ENCODE results near the gene MFGE8. TPM values are rescaled to one million over a fixed set of nuclear protein-coding genes. Genes with fewer than 3 reads are reported as not detected.

Gene MFGE8
- 484 and 626 TPM in 2 replicates for total RNA-seq

DNA sequence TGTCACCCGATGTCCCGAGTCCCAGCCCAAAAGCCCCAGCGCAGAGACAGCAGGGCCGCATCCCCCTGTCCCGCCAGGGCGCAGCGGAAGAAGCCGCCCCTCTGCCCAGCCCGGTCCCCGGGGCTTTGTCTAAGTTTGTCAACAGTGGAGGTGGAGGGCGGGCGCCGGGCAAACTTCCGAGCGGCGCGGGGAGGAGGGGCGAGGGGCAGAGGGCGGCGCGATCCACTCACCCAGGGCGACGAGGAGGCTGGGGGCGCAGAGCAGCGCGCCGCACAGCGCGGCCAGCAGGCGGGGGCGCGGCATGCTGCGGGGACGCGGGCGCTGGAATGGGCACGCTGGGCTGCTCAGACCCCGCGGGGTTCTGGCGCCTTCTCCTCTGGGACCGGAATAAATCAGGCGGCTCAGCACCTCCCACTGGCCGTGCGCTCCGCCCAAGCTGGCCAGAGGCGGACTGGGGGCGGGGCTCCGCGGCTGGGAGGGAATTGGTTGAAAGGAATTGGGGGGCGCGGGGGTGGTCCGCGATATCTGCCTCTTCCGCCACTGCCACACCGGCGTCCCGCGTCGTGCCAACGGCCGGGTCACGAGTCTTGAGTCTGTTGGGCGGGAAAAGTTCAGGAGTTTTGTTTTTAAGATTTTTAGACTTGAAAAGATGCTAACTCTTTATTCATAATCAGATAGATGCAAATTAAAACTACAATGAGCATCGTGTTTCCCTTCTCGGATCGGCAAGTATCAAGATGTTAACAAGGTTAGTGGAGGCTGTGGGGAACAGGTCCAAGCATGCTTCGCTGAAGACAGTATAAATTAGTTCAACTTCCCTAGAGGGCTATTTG lies at the start of gene MFGE8:
TSS of gene MFGE8 (minus strand) at position 363 of the 833 bp plus-strand sequence. CDS start at position 303, 60 bp downstream.

GRCh38 chr15:88894819-88895767 lies 18.1 kb downstream of the MFGE8 start, which contains the start of gene HAPLN3:
Gene HAPLN3, minus strand, starts transcription at chr15:88895544. Its CDS starts 8,246 bp downstream, at chr15:88887298.

Other genes with a start within 250 kb of the MFGE8 start
- gene ACAN, start 109.9 kb downstream of the MFGE8 start, total RNA-seq, result 0.17 TPM in 1 of 2 replicates, not detected in the other
- 3.7 and 13.7 TPM in 2 replicates for gene HAPLN3, start 17.8 kb downstream of the MFGE8 start, total RNA-seq
- gene ABHD2, start 175.1 kb upstream of the MFGE8 start, total RNA-seq, result 19.1 and 19.3 TPM in 2 replicates

All from pericardium fibroblast (primary cell).